GM13976 (cell line): Measurements from ENCODE around the gene PPP2R3A.
A peak's percentile ranks its signal among the peaks of the same experiment; 100 is the strongest.

Source experiments
- DNase-seq: peaks from one replicate; pipeline ENCODE4 v3.0.0; 2012; ENCODE audit warnings: low spot score
- CTCF ChIP-seq: IDR thresholded peaks from 2 replicates; pipeline ENCODE4 v1.5.1; 2012; ENCODE audit warnings: borderline replicate concordance, mild to moderate bottlenecking; ENCODE audit not compliant: insufficient read depth; ENCODE audit errors: extremely low read depth, missing control alignments, control extremely low read depth
- in situ Hi-C: fragments of 300-500 bp; cut with MboI; formaldehyde crosslinking; loops from one replicate; pipeline ENCODE4 v1.12.0; 2022; ENCODE audit warnings: low sequenced_read_pairs, mixed read lengths, inconsistent platforms; ENCODE audit not compliant: unreplicated experiment

The PPP2R3A gene

GRCh38 chr3:136068708-136069107 is 103.2 kb downstream of the PPP2R3A start:
- in situ Hi-C loops = no loop called here
- TF ChIP-seq CTCF = no peak
- no peak for DNase-seq

- DNase-seq = no peak
- no peak for TF ChIP-seq CTCF
Measured at GRCh38 chr3:136069933-136070332, 104.4 kb downstream of the PPP2R3A start.

GRCh38 chr3:136070334-136070733 is 104.8 kb downstream of the PPP2R3A start:
- no peak for TF ChIP-seq CTCF
- DNase-seq = no peak
- in situ Hi-C loops = loop anchor here (5.0 to 10.0 kb wide), 3 partner anchors 324 to 942 kb away; partner anchors contain the start of gene STAG1

More at GRCh38 chr3:136069933-136070332, 104.4 kb downstream of the PPP2R3A start:
- in situ Hi-C loops = loop anchor here (5.0 to 10.0 kb wide), 3 partner anchors 325 to 942 kb away; partner anchors contain the start of gene STAG1

GRCh38 chr3:136070953-136071949 is 105.7 kb downstream of the PPP2R3A start:
- TF ChIP-seq CTCF = no peak
- no peak for DNase-seq

GRCh38 chr3:136074546-136075170 is 109.1 kb downstream of the PPP2R3A start:
- DNase-seq = no peak
- in situ Hi-C loops = loop anchor here (5.0 to 10.0 kb wide), 3 partner anchors 320 to 938 kb away; partner anchors contain the start of gene STAG1
- TF ChIP-seq CTCF = no peak

More at GRCh38 chr3:136070953-136071949, 105.7 kb downstream of the PPP2R3A start:
- in situ Hi-C loops = loop anchor here (5.0 to 10.0 kb wide), 3 partner anchors 324 to 941 kb away; partner anchors contain the start of gene STAG1

- TF ChIP-seq CTCF = peak; percentile 85
- peak; percentile 64 for DNase-seq
- in situ Hi-C loops = loop anchor here (10.0 kb wide), 2 partner anchors 319 to 679 kb away; partner anchors contain the start of gene STAG1
Measured at GRCh38 chr3:136075218-136075808, 109.8 kb downstream of the PPP2R3A start.
